ENCODE results near the gene CES2.
"Not testable (repeated sequence)": the region's sequence is repeated elsewhere in the genome, so short reads cannot be mapped to it uniquely, and the experiment has no call there.

GRCh38 chr16:66956154-66956457, 20.8 kb downstream of the CES2 start:
- TF ChIP-seq CHD2 (IDR thresholded peaks at IDR 0.05; ENCODE audit: low read length, partially characterized antibody); POLR2AphosphoS5 (IDR thresholded peaks at IDR 0.05; ENCODE audit: low read depth, low read length); ZBTB33 (IDR thresholded peaks at IDR 0.05; ENCODE audit: borderline replicate concordance, low read depth); RAD21 (IDR thresholded peaks at IDR 0.05; ENCODE audit: low read length); TAF1 (IDR thresholded peaks at IDR 0.05; ENCODE audit: borderline replicate concordance, low read depth, low read length); NFIC (IDR thresholded peaks at IDR 0.05; ENCODE audit: borderline replicate concordance); MXI1 (IDR thresholded peaks at IDR 0.05; ENCODE audit: low read depth, low read length); CTCF (IDR thresholded peaks at IDR 0.05); REST (IDR thresholded peaks at IDR 0.05; ENCODE audit: low read depth, low read length); FOXJ3 (CRISPR knock-in tag; IDR thresholded peaks at IDR 0.05); GATA2 (CRISPR knock-in tag; IDR thresholded peaks at IDR 0.05); USF2 (IDR thresholded peaks at IDR 0.05; ENCODE audit: borderline replicate concordance, low read depth, low read length); YY1 (IDR thresholded peaks at IDR 0.05; ENCODE audit: low read depth): not testable (repeated sequence)

All from SK-N-SH (cell line).